AG10803 (cell line): ENCODE results near the gene INO80C.
"Not testable (repeated sequence)": the region's sequence is repeated elsewhere in the genome, so short reads cannot be mapped to it uniquely, and the experiment has no call there.

ENCODE experiments used
- DNase-seq: peaks from one replicate; pipeline ENCODE4 v3.0.0; 2010; ENCODE audit warnings: low read depth
- H3K4me3 ChIP-seq: 2 replicates; pipeline ENCODE4 v1.5.1; 2011; ENCODE audit warnings: mild to moderate bottlenecking, low read length, control low read depth
- CTCF ChIP-seq: conservative IDR thresholded peaks from 2 replicates; pipeline ENCODE4 v1.5.1; 2011; ENCODE audit warnings: mild to moderate bottlenecking, low read length, control low read depth, inconsistent platforms

INO80C gene

GRCh38 chr18:35459997-35460396, 37.8 kb downstream of the INO80C start:
- H3K4me3 ChIP-seq = no peak overlapping the region
- no peak for TF ChIP-seq CTCF
- DNase-seq = no peak

- peak; percentile 63 for DNase-seq
- no peak overlapping the region for H3K4me3 ChIP-seq
- no peak for TF ChIP-seq CTCF
These were observed 38.9 kb downstream of the INO80C start for GRCh38 chr18:35458677-35459441.

- no peak overlapping the region for H3K4me3 ChIP-seq
- TF ChIP-seq CTCF = no peak
- DNase-seq = no peak
These were observed 39.5 kb downstream of the INO80C start for GRCh38 chr18:35458271-35458670.

GRCh38 chr18:35457140-35457704, 40.5 kb downstream of the INO80C start:
- no peak for TF ChIP-seq CTCF
- no peak for DNase-seq
- H3K4me3 ChIP-seq = no peak overlapping the region

- no peak overlapping the region for H3K4me3 ChIP-seq
- no peak for TF ChIP-seq CTCF
- no peak for DNase-seq
These were observed 41.6 kb downstream of the INO80C start for GRCh38 chr18:35455926-35456763.

GRCh38 chr18:35454803-35455202, 43.0 kb downstream of the INO80C start:
- no peak overlapping the region for H3K4me3 ChIP-seq
- TF ChIP-seq CTCF = no peak
- no peak for DNase-seq

- H3K4me3 ChIP-seq, DNase-seq: not testable (repeated sequence)
These were observed 44.7 kb downstream of the INO80C start for GRCh38 chr18:35453065-35453464.
